Jurkat, Clone E6-1 (cell line): Measurements from ENCODE around the gene OR11L1. TPM values are rescaled to one million over a fixed set of nuclear protein-coding genes. Genes with fewer than 3 reads are reported as not detected.

Experiments used
- DNase-seq: peaks from one replicate; pipeline ENCODE4 v3.0.0-alpha.2; 2011; ENCODE audit warnings: low read depth, low spot score
- H3K4me3 ChIP-seq: 2 replicates; pipeline ENCODE4 v1.5.1; 2011; ENCODE audit warnings: mild to moderate bottlenecking, low read length, control low read depth, moderate library complexity
- polyA plus RNA-seq: library from polyadenylated mRNA; unstranded; fragments of >200 nt; gene quantifications from one replicate; pipeline ENCODE4 v1.2.1, GENCODE V29; 2012; ENCODE audit warnings: missing spikeins; ENCODE audit not compliant: insufficient read length, insufficient read depth

Gene OR11L1, protein sequence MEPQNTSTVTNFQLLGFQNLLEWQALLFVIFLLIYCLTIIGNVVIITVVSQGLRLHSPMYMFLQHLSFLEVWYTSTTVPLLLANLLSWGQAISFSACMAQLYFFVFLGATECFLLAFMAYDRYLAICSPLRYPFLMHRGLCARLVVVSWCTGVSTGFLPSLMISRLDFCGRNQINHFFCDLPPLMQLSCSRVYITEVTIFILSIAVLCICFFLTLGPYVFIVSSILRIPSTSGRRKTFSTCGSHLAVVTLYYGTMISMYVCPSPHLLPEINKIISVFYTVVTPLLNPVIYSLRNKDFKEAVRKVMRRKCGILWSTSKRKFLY
- polyA plus RNA-seq, result not detected

DNA sequence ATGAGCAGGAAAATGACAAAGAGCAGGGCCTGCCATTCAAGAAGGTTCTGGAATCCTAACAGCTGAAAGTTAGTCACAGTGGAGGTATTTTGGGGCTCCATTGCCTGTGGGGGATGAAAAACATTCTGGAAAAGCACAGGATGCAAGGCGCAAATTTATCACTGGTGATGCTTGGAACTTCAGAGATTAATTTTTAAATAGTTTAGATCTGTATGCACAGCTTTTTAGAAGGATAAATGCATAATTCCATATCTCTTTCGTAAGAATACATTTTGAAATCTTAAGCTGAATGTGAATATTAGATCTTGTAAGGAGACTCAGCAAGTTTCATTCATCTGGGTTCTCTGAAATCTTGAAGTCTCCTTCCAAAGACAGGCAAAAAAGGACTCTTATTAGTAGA, at the start of gene OR11L1:
OR11L1 (minus strand) TSS at position 101 of the 400 bp plus-strand sequence; CDS start at position 101, 0 bp downstream.
- H3K4me3 ChIP-seq, result no peak within 1 kb of the TSS
- no peak for DNase-seq

DNA sequence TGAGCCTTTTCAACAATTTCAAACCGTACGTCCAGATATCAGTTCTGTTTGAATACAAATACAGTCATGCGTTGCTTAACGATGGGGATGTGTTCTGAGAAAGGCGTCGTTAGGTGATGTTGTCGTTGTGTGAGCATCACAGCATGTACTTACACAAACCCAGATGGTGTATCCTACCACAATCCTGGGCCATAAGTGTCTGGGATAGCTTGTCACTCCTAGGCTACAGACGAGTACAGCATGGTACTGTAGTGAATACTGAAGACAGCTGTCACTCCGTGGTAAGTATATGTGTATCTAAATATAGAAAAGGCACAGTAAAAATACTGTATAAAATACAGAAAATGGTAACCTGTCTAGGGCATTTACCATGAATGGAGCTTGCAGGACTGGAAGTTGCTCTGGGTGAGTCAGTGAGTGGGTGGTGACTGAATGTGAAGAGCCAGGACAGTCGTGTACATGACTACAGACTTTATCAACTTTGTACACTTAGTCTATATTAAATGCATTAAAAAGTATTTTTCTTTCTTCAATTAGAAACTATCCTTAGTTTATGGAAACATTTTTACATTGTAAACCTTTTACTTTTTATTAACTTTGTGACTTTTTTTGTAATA, 43.2 kb upstream of the OR11L1 start:
- no peak overlapping the region for H3K4me3 ChIP-seq
- no peak for DNase-seq

DNA sequence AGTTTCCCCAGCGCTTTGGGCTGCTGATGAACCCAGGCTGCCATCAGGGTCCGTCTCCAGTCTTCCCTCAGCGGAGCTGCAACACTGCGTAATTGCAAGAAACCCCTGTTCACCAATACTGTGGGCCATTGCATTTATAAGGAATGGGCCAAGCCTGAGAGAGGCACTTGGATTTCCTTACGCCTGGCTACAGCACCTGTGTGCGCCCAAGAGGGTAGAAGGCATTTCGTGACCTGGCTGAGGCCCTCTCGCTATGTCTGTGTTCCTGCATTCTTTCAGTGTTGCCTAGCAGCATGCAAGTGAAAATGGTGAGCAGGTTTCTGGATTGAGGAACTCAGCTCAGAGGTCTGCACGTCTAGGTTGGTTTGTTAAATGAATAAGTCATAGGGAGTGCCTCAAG, 41.6 kb upstream of the OR11L1 start:
- no peak for DNase-seq
- no peak overlapping the region for H3K4me3 ChIP-seq

DNA sequence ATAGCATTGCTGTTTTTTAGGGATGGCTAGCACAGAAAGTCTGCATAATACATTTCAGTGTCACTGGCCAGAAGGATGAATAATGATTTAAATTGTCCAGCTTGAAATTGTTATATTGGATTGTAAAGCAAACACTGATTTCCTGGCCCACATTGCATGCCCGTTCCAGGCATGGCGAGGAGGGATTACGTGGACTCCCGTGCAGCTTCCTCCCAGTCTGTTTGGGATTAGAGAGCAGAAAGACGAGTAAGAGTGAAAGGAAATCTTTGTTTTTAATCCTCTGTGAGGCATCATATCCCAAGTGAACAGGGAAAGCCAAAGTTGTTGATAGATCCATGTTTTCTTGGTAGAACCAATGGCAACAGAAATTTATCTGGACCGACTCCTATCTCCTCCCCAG, 23.7 kb upstream of the OR11L1 start:
- no peak for DNase-seq
- no peak overlapping the region for H3K4me3 ChIP-seq

DNA sequence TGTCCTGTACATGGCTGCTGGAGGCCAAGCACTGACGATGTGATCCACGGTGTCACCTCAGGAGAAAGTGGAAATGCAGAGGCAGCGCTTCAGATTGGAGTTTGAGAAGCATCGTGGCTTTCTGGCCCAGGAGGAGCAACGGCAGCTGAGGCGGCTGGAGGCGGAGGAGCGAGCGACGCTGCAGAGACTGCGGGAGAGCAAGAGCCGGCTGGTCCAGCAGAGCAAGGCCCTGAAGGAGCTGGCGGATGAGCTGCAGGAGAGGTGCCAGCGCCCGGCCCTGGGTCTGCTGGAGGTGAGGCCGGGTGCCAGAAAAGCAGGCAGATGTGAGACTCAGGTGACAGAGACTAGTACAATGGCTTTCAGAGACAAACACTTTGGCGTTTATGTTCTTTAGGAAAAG, 22.9 kb upstream of the OR11L1 start:
- H3K4me3 ChIP-seq, result no peak overlapping the region
- no peak for DNase-seq

DNA sequence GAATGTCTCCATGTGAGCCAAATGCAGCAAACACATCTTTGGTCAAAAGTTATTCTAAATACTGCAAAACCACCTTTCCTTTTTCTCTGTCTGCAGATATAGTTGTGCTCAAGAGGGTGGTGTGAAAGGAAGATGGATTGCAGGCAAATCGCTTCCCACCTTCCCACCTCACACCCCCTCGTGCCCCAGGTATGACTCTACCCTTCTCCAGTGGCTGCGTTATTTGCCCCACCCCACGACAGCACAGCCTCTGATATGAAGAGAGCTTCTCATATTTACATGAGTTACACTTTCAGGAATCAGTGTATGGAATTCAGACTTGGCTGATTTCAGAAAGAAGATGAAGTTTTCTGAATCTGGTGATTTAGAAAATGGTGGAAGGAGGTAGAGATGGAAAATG, 21.1 kb upstream of the OR11L1 start:
- H3K4me3 ChIP-seq, result no peak overlapping the region
- DNase-seq, result no peak

DNA sequence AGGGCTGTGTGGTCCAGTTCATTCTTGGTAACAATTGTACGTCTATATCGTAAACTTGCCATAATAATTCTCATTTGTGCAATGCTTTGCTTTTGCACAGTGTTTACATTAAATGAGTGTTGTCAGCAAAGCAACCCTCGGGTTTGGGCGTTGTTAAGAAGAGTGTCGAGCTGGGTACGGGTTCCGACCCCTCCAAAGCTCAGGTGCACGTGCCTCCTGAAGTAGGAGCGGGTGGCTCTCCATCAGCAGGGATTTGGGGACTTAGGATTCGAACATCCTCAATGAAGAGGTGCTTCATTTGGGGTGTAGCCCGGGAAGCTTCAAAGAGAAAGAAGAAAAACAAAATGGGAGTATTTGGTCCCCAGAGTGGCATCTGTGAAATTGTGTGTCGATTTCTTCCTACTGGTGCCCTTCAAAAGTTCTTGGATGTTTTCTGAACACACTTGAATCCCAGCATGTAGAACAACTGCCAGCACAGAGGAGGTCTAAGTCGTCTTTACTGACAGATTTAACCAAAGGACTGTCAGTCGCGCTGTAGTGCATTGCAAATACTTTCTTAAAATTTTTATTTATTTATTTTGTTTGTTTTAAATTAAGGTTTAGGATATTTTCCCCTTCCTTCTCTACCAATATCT, 16.4 kb upstream of the OR11L1 start:
- DNase-seq, result no peak
- no peak overlapping the region for H3K4me3 ChIP-seq

DNA sequence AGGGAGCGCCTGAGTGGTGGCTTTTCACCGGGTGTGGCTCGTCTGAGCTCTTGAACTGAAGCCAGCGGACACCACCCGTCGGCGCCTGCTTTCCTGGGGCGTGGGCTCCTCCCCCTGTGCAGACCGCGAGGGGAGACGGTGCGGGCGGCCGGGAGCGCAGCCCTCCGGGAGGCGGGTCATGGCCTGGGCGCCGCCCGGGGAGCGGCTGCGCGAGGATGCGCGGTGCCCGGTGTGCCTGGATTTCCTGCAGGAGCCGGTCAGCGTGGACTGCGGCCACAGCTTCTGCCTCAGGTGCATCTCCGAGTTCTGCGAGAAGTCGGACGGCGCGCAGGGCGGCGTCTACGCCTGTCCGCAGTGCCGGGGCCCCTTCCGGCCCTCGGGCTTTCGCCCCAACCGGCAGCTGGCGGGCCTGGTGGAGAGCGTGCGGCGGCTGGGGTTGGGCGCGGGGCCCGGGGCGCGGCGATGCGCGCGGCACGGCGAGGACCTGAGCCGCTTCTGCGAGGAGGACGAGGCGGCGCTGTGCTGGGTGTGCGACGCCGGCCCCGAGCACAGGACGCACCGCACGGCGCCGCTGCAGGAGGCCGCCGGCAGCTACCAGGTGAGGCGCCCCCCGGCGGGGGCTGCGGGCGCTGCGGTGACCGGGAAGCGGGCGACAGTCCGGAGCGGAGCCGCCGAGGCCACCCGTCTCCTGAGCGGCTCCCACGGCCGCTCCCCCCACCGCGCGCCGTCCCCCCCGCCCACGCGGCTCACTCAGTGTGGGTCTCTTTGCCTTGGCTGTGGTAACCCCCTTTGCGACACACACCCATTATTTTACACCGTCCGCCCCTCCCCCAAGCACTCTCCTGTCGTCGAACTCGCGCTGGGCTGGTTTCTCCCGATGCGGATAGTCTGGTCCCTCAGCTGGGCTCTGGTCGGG, 15.6 kb upstream of the OR11L1 start, which contains the start of gene TRIM58:
TRIM58 (plus strand) TSS at position 119 of the 916 bp plus-strand sequence; CDS start at position 179, 60 bp downstream.
- DNase-seq, result no peak
- no peak within 1 kb of the TSS for H3K4me3 ChIP-seq

DNA sequence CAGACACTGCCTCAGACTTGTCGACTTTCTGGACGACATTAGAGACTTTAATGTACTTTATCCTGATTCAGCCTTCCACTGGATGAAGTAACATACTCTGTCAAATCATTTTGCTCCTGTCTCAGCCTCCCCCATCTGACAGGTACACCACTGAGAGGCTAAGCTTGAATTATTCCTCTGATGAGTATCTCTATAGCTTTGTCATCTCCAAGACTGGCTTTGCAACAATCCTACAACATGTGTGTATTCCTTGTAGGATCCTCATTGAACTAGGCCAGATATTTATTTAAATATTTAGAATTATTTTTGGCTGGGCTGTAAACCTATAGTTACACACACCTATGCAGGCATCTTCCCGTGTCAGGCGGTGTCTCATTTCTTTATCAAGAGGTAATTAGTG, 14.2 kb upstream of the OR11L1 start:
- no peak overlapping the region for H3K4me3 ChIP-seq
- DNase-seq, result no peak

DNA sequence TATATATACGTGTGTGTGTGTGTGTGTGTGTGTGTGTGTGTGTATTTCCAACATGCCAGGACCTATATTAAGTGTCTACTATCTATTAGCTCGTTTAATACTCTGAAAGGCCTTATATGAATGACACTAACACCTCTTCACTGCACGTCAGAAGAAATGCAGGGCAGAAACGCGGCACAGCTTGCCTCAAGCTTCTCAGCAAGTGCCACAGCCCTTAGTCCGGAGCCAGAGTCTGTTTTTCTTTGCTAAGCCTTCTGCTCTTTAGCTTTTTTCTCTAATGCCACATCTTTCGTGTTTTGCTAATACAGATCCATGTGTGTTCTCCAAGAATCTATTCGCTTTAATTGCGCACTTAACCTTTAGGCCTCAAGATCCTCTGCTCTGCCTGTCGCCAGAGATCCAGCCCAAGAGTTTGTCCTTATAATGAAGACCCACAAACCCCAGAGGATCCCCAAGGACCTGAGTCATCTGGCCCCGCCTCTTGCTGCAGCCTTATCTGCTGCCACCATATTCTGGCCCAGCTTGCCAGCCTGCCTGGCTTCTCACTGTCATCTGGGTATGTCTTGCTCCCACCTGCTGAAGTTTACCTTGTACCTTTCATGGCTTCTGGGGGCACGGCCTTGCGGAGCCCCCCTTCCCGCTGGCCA, 13.3 kb upstream of the OR11L1 start:
- no peak overlapping the region for H3K4me3 ChIP-seq
- DNase-seq, result no peak

DNA sequence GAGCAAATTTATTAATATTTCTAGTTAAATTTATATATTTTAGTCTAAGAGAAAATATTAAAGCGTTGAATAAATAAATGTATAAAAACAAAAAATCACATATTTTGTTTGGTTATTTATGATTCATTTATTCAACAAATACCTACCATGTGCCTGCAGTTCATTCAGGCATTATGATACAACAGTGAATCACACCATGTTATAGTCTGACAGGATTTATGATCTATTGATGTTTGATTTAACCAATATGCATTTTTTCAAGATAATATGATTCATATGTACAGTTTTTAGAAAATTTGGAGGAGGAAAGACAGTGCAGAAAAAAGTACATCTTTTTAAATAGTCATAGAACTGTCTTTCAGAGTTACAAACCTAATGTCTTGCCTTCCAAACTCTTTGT, 7.9 kb upstream of the OR11L1 start:
- DNase-seq, result no peak

DNA sequence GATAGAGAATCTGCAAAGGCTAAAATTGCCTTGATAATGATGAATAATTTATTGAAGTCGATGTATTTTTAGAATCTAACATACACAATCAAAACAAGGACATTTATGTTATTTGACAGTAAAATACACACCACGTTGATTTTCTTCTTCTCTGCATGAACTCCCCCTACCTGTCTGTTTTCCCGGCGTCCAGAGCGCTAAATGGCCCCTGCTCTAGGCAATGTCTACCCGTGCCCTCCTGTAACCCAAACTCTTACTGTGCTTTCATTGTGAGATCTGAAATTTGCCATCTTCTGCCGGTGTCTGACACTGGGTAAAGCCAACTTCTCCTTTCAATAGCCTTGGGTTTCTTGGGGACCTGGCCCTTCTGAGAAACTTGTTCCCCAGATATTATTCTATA, 6.7 kb upstream of the OR11L1 start:
- no peak for DNase-seq
- H3K4me3 ChIP-seq, result no peak overlapping the region

More for the DNA sequence above, 7.9 kb upstream of the OR11L1 start:
- H3K4me3 ChIP-seq, result no peak overlapping the region

DNA sequence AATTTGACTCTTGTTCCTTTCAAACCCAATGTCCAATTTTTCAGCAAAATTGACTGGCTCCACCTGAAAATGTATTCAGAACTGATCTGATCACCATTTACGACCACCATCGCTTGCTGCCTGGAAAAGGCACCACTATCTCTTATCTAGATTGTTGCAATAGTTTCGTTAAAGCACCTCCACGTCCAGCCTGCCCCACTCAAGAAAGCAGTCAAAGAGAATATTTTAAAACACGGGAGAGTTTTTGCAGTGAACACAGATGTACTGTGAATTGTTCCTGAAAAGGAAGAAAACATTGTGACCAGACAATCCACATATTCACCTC, 4.0 kb upstream of the OR11L1 start:
- H3K4me3 ChIP-seq, result no peak overlapping the region
- no peak for DNase-seq

DNA sequence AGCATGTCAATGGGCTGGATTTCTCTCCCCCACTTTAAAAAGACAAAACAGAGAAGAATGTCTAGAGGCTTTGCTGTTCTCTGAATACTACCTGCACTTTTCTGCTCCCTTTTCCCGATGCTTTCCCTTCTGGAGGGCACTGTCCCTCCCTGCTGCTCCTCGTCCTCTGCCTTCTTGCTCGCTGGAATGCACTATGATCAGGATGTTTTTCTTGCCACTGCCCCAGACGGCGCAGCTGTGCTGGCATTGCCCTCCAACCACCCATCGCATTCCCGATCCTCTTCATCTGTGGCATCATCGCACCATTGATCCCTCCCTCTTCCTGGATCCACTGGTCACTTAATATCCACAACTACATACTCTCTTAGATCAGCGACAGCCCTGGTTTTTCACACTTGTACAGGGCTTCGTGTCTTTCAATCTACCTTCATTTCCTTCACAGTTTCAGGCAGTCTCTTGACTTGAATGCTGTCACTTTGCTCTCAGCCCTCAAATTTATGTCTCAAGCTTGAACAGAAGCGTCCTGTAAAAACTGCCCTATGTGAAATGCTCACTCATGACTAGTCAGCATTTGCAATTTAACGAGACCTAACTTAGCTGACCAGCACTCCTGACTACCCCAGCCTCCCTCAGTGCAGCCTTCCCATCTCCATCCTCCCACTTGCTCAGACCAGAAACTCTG, 3.5 kb upstream of the OR11L1 start:
- no peak for DNase-seq

DNA sequence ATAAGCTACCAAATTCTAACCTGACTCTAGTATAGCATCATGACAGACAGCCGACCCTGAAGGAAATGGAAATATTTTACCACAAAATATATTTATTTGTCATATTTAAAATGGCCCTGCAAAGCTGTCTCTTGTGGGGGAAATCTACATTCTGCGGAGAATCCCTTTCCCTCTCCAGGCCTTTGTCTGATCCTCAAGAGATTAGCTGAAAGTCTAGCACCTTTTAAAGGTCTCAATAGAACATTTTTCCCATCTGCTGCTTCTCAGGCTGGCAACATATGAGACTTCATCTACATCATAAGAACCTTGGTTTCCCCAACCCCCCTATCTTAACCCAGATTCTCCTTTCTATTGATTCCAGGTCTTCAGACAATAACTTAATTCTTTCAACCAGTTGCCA, 1.7 kb upstream of the OR11L1 start:
- no peak for DNase-seq
- no peak overlapping the region for H3K4me3 ChIP-seq

More for the DNA sequence above, 3.5 kb upstream of the OR11L1 start:
- no peak overlapping the region for H3K4me3 ChIP-seq

DNA sequence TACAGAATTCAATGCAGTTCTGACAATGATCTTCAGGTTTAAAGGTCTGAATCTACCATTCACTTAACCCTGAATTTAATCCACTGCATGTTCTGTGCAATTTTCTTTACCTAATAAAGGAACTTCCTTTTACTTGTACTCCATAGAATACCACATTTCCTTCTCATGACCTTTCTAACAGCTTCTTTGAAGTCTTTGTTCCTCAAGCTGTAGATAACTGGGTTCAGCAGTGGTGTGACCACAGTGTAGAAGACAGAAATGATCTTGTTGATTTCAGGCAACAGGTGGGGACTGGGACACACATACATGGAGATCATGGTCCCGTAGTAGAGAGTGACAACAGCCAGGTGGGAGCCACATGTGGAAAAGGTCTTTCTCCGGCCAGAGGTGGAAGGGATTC, 878 bp downstream of the OR11L1 start:
- DNase-seq, result peak; percentile 41
- no peak overlapping the region for H3K4me3 ChIP-seq

DNA sequence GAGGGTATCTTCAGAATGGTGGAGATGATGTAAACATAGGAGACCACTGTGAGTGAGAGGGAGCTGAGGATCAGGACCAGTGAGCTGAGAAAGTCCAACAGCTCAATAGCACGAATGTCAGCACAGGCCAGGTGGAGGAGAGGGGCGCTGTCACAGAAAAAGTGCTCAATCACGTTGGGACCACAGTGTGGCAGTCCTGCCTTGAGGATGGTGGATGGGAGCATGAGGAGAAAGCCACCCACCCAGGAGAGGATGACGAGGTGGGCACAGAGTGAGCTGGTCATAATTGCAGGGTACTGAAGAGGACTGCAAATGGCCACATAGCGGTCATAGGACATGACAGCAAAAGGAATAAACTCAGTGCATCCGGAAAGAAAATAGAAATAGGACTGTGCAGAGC, 8.1 kb downstream of the OR11L1 start:
- no peak for DNase-seq

DNA sequence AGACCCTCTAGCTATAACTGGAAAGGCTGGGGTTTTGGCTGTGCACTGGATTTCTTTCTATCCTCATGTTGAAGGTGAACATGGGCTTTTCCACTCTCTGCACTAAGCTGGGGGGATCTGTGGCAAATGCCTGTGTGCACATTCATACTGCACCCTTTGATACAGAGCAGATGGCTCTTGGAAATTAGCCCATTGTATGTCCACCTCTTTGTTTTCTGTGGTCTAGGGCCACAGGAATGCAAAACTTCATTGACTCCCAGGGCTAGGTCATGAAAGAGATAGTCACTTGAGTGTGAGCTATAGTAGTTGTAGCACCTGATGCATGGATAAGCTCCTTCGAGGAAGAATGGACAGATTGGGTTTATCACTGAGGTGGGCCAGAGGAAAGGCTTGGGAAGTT, 12.0 kb downstream of the OR11L1 start:
- DNase-seq, result no peak

More for the DNA sequence above, 8.1 kb downstream of the OR11L1 start:
- H3K4me3 ChIP-seq, result no peak overlapping the region

More for the DNA sequence above, 12.0 kb downstream of the OR11L1 start:
- H3K4me3 ChIP-seq, result no peak overlapping the region
